ENCODE measurements around the gene ADAMTS13.

- TF ChIP-seq, protein P1, sequence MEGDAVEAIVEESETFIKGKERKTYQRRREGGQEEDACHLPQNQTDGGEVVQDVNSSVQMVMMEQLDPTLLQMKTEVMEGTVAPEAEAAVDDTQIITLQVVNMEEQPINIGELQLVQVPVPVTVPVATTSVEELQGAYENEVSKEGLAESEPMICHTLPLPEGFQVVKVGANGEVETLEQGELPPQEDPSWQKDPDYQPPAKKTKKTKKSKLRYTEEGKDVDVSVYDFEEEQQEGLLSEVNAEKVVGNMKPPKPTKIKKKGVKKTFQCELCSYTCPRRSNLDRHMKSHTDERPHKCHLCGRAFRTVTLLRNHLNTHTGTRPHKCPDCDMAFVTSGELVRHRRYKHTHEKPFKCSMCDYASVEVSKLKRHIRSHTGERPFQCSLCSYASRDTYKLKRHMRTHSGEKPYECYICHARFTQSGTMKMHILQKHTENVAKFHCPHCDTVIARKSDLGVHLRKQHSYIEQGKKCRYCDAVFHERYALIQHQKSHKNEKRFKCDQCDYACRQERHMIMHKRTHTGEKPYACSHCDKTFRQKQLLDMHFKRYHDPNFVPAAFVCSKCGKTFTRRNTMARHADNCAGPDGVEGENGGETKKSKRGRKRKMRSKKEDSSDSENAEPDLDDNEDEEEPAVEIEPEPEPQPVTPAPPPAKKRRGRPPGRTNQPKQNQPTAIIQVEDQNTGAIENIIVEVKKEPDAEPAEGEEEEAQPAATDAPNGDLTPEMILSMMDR (IDR thresholded peaks at IDR 0.05; ENCODE audit: low read depth, low read length) = no peak
- no peak for TF ChIP-seq EZH2phosphoT487 (IDR thresholded peaks at IDR 0.05; ENCODE audit: low read depth)
These were observed 62.7 kb downstream of the ADAMTS13 start for GRCh38 chr9:133484671-133485437.

Data from OCI-LY3 (cell line).